Tibial nerve (tissue), 4 donors: ENCODE measurements around the gene BACH2. TPM values are rescaled to one million over a fixed set of nuclear protein-coding genes. Genes with fewer than 3 reads are reported as not detected.

ENCODE experiments used
- DNase-seq, 2 donors: peaks; one replicate each; pipeline ENCODE4 v3.0.0-alpha.2; 2019; ENCODE audit warnings: low spot score in 2 of 2
- H3K27ac ChIP-seq, 4 donors: fragments of 200-600 bp; sonication (generic) in 3 of 4; one replicate each; pipeline ENCODE4 v1.5.1; 2017 to 2019; ENCODE audit warnings: mild to moderate bottlenecking in 1 of 4
- H3K27me3 ChIP-seq, 2 donors: fragments of 200-600 bp; sonication (generic) in 1 of 2; one replicate each; pipeline versions ENCODE4 v1.5.1 to v1.6.0; 2017 to 2019
- H3K36me3 ChIP-seq, 3 donors: fragments of 200-600 bp; sonication (generic); one replicate each; pipeline ENCODE4 v1.5.1; 2018 to 2019
- H3K4me1 ChIP-seq, 4 donors: fragments of 200-600 bp; sonication (generic) in 3 of 4; one replicate each; pipeline ENCODE4 v1.5.1; 2017 to 2019
- H3K4me3 ChIP-seq, 4 donors: fragments of 200-600 bp; sonication (generic) in 3 of 4; one replicate each; pipeline ENCODE4 v1.5.1; 2017 to 2019; ENCODE audit warnings: mild to moderate bottlenecking in 1 of 4, moderate library complexity in 1 of 4
- H3K9me3 ChIP-seq, 4 donors: fragments of 200-600 bp; sonication (generic) in 3 of 4; one replicate each; pipeline ENCODE4 v1.5.1; 2017 to 2019
- CTCF ChIP-seq, 5 experiments: fragments of 200-600 bp in 3 of 5; fragments of 450-650 bp in 2 of 5; sonication (generic) in 3 of 5; IDR thresholded peaks; one replicate each; pipeline ENCODE4 v1.5.1; 2016 to 2019; ENCODE audit warnings: antibody characterized with exemption in 5 of 5, mild to moderate bottlenecking in 3 of 5, moderate library complexity in 2 of 5
- EP300 ChIP-seq, 2 donors: sonication (generic); formaldehyde crosslinking; IDR thresholded peaks; one replicate each; pipeline ENCODE4 v1.6.1; 2017; ENCODE audit warnings: antibody characterized with exemption in 2 of 2, mild to moderate bottlenecking in 1 of 2
- POLR2A ChIP-seq, 2 donors: fragments of 450-650 bp; IDR thresholded peaks; one replicate each; pipeline ENCODE4 v1.6.1; 2017; ENCODE audit warnings: antibody characterized with exemption in 2 of 2, mild to moderate bottlenecking in 2 of 2, moderate library complexity in 2 of 2
- WGBS, 2 donors: methylation state at CpG; one replicate each; pipeline ENCODE4 v1.1.5; 2018; 5-methylcytosine and 5-hydroxymethylcytosine counted together
- total RNA-seq, 4 donors: library from RNA; depleted of rRNA; stranded (reverse); fragments of >200 nt; gene quantifications; one replicate each; pipeline ENCODE4 v1.1.0, GENCODE V29; 2016

BACH2 gene
- total RNA-seq, 4 donors from 2014 or later = 4.4 to 11.1 (median 8.4) TPM

- peaks cover 0 to 11% (median 0%) of the 10 kb centered on the region in 4 donors for H3K4me1 ChIP-seq
- H3K27ac ChIP-seq = no peak overlapping the region
- WGBS, 2 donors = 68 to 69% methylated on average over 10 of the region's 10 CpGs
- H3K36me3 ChIP-seq = no peaks in the 10 kb centered on the region
- DNase-seq = no peak
- H3K4me3 ChIP-seq = no peak overlapping the region
- no peaks in the 10 kb centered on the region for H3K9me3 ChIP-seq
- no peaks in the 10 kb centered on the region for H3K27me3 ChIP-seq
- no peak for TF ChIP-seq EP300 (IDR thresholded peaks at IDR 0.05)
- no peak for TF ChIP-seq POLR2A (IDR thresholded peaks at IDR 0.05)
- no peak for TF ChIP-seq CTCF (IDR thresholded peaks at IDR 0.05)
Measured at GRCh38 chr6:90028995-90029635, 267.5 kb downstream of the BACH2 start.

GRCh38 chr6:90028066-90028778 is 268.4 kb downstream of the BACH2 start:
- Histone ChIP-seq H3K36me3 (no peaks in the 10 kb centered on the region), H3K9me3 (no peaks in the 10 kb centered on the region), H3K4me1 (peaks cover 0 to 11% (median 0%) of the 10 kb centered on the region in 4 donors), H3K27me3 (no peaks in the 10 kb centered on the region), H3K27ac (no peak overlapping the region), H3K4me3 (no peak overlapping the region)
- no peak for DNase-seq
- WGBS, 2 donors = 92 to 93% methylated on average over 7 of the region's 7 CpGs
- TF ChIP-seq CTCF (IDR thresholded peaks at IDR 0.05) = no peak
- no peak for TF ChIP-seq EP300 (IDR thresholded peaks at IDR 0.05)
- no peak for TF ChIP-seq POLR2A (IDR thresholded peaks at IDR 0.05)

- TF ChIP-seq EP300 (IDR thresholded peaks at IDR 0.05) = no peak
- TF ChIP-seq POLR2A (IDR thresholded peaks at IDR 0.05) = no peak
- TF ChIP-seq CTCF (IDR thresholded peaks at IDR 0.05) = no peak
- Histone ChIP-seq H3K4me3 (no peak overlapping the region), H3K4me1 (peaks cover 0 to 11% (median 0%) of the 10 kb centered on the region in 4 donors), H3K9me3 (no peaks in the 10 kb centered on the region), H3K27me3 (no peaks in the 10 kb centered on the region), H3K36me3 (no peaks in the 10 kb centered on the region), H3K27ac (no peak overlapping the region)
- no peak for DNase-seq
- 62 to 92% methylated on average over 1 of the region's 1 CpG for WGBS, 2 donors
Measured at GRCh38 chr6:90026216-90026615, 270.4 kb downstream of the BACH2 start.

- Histone ChIP-seq H3K27ac (no peak overlapping the region), H3K9me3 (no peaks in the 10 kb centered on the region), H3K4me3 (no peak overlapping the region), H3K4me1 (peaks cover 0 to 11% (median 0%) of the 10 kb centered on the region in 4 donors), H3K27me3 (no peaks in the 10 kb centered on the region), H3K36me3 (no peaks in the 10 kb centered on the region)
- no peak for DNase-seq
- no peak for TF ChIP-seq EP300 (IDR thresholded peaks at IDR 0.05)
- TF ChIP-seq POLR2A (IDR thresholded peaks at IDR 0.05) = no peak
- TF ChIP-seq CTCF (IDR thresholded peaks at IDR 0.05) = no peak
- 42 to 50% methylated on average over 5 of the region's 5 CpGs for WGBS, 2 donors
Measured at GRCh38 chr6:90025523-90026061, 271.1 kb downstream of the BACH2 start.

- TF ChIP-seq POLR2A (IDR thresholded peaks at IDR 0.05) (no peak), EP300 (IDR thresholded peaks at IDR 0.05) (no peak), CTCF (IDR thresholded peaks at IDR 0.05) (no peak)
- no peak for DNase-seq
- no peak overlapping the region for H3K27ac ChIP-seq
- no peaks in the 10 kb centered on the region for H3K9me3 ChIP-seq
- WGBS, 2 donors = 95 to 97% methylated on average over 5 to 6 of the region's 6 CpGs
- no peaks in the 10 kb centered on the region for H3K27me3 ChIP-seq
- no peak overlapping the region for H3K4me3 ChIP-seq
- peaks cover 0 to 11% (median 0%) of the 10 kb centered on the region in 4 donors for H3K4me1 ChIP-seq
- no peaks in the 10 kb centered on the region for H3K36me3 ChIP-seq
Measured at GRCh38 chr6:90024633-90025032, 272.0 kb downstream of the BACH2 start.
